Mucosa of descending colon (tissue), 3 donors: ENCODE data around the gene SF3A2. TPM values are rescaled to one million over a fixed set of nuclear protein-coding genes. Genes with fewer than 3 reads are reported as not detected.

Experiments used
- ATAC-seq: fragments of 200-7000 bp; cut with Tn5 transposase; one replicate; pipeline ENCODE4 v1.9.1; 2020; ENCODE audit warnings: mild to moderate bottlenecking, moderate library complexity
- DNase-seq, 3 donors: peaks; one replicate each; pipeline ENCODE4 v3.0.0-alpha.2; 2020
- H3K36me3 ChIP-seq: fragments of 200-600 bp; one replicate; pipeline ENCODE4 v1.8.0; 2021; ENCODE audit warnings: low read depth, mild to moderate bottlenecking
- H3K4me1 ChIP-seq: fragments of 200-600 bp; one replicate; pipeline ENCODE4 v1.8.0; 2021; ENCODE audit warnings: low read depth, mild to moderate bottlenecking
- H3K4me3 ChIP-seq: fragments of 200-600 bp; one replicate; pipeline ENCODE4 v1.8.0; 2021; ENCODE audit warnings: mild to moderate bottlenecking
- H3K9me3 ChIP-seq: fragments of 200-600 bp; one replicate; pipeline ENCODE4 v1.8.0; 2021; ENCODE audit warnings: mild to moderate bottlenecking
- CTCF ChIP-seq: fragments of 200-600 bp; IDR thresholded peaks from one replicate; pipeline ENCODE4 v1.8.0; 2022; ENCODE audit warnings: antibody characterized with exemption, mild to moderate bottlenecking
- intact Hi-C, 2 donors: fragments of 100-400 bp; cut with DNase I in 1 of 2; cut with micrococcal nuclease in 1 of 2; formaldehyde crosslinking; loops; one replicate each; pipeline versions ENCODE4 v1.11.0 to v1.11.1; 2022; cut with DNase I, micrococcal nuclease
- total RNA-seq, 3 donors: library from RNA; stranded (reverse); fragmentation: NEBNext Ultra II Directional in 2 of 3; extraction: Animal tissue kit (Norgen Biotek cat#: 25700) in 2 of 3; gene quantifications; one replicate each; pipeline versions ENCODE4 v1.2.1 to v1.2.4, GENCODE V29; 2021 to 2023
- donor health status: DM: no; HTN: no; CAD: no; lungs with moderate emphysema.
- donor health status: DM: no; HTN: no; CAD: no.
- donor health status: DM: no; HTN: yes; CAD: no.

The SF3A2 gene
- total RNA-seq, 3 donors from 2014 or later = 60.6 to 81.2 (median 68.2) TPM

GRCh38 chr19:2214251-2214650 is 22.4 kb upstream of the SF3A2 start:
- Histone ChIP-seq H3K36me3 (peaks cover 24% of the 10 kb centered on the region), H3K4me3 (no peak overlapping the region), H3K9me3 (no peaks in the 10 kb centered on the region), H3K4me1 (peaks cover 20% of the 10 kb centered on the region)
- DNase-seq (no peak), ATAC-seq (no peak)
- intact Hi-C loops = no loop called here
- no peak for TF ChIP-seq CTCF

GRCh38 chr19:2215281-2215751 is 21.3 kb upstream of the SF3A2 start:
- intact Hi-C loops = no loop called here
- H3K36me3 ChIP-seq = peaks cover 25% of the 10 kb centered on the region
- no peak for DNase-seq
- H3K9me3 ChIP-seq = no peaks in the 10 kb centered on the region
- no peak for TF ChIP-seq CTCF
- H3K4me1 ChIP-seq = peaks cover 20% of the 10 kb centered on the region
- ATAC-seq = no peak
- H3K4me3 ChIP-seq = no peak overlapping the region

GRCh38 chr19:2216361-2217225 is 20.0 kb upstream of the SF3A2 start:
- peaks cover 16% of the 10 kb centered on the region for H3K4me1 ChIP-seq
- intact Hi-C loops = no loop called here
- H3K36me3 ChIP-seq = peaks cover 23% of the 10 kb centered on the region
- H3K9me3 ChIP-seq = no peaks in the 10 kb centered on the region
- ATAC-seq (no peak), DNase-seq (no peak)
- no peak overlapping the region for H3K4me3 ChIP-seq
- TF ChIP-seq CTCF = no peak

- H3K4me3 ChIP-seq = no peak overlapping the region
- DNase-seq (no peak), ATAC-seq (no peak)
- peaks cover 12% of the 10 kb centered on the region for H3K4me1 ChIP-seq
- H3K9me3 ChIP-seq = no peaks in the 10 kb centered on the region
- intact Hi-C loops = no loop called here
- no peak for TF ChIP-seq CTCF
- peaks cover 23% of the 10 kb centered on the region for H3K36me3 ChIP-seq
These were observed 19.0 kb upstream of the SF3A2 start for GRCh38 chr19:2217591-2217990.

- TF ChIP-seq CTCF = no peak
- intact Hi-C loops = no loop called here
These were observed 16.9 kb upstream of the SF3A2 start for GRCh38 chr19:2219726-2220125.

More at GRCh38 chr19:2219726-2220125, 16.9 kb upstream of the SF3A2 start:
- H3K9me3 ChIP-seq = no peaks in the 10 kb centered on the region
- no peak overlapping the region for H3K4me3 ChIP-seq
- DNase-seq = no peak
- no peaks in the 10 kb centered on the region for H3K4me1 ChIP-seq
- H3K36me3 ChIP-seq = peaks cover 22% of the 10 kb centered on the region
- ATAC-seq = no peak
